Mucosa of descending colon (tissue), 3 donors: Measurements from ENCODE around the gene ERGIC1. TPM values are rescaled to one million over a fixed set of nuclear protein-coding genes. Genes with fewer than 3 reads are reported as not detected.

Source experiments
- ATAC-seq: fragments of 200-7000 bp; cut with Tn5 transposase; one replicate; pipeline ENCODE4 v1.9.1; 2020; ENCODE audit warnings: mild to moderate bottlenecking, moderate library complexity
- DNase-seq, 3 donors: peaks; one replicate each; pipeline ENCODE4 v3.0.0-alpha.2; 2020
- H3K36me3 ChIP-seq: fragments of 200-600 bp; one replicate; pipeline ENCODE4 v1.8.0; 2021; ENCODE audit warnings: low read depth, mild to moderate bottlenecking
- H3K4me1 ChIP-seq: fragments of 200-600 bp; one replicate; pipeline ENCODE4 v1.8.0; 2021; ENCODE audit warnings: low read depth, mild to moderate bottlenecking
- H3K4me3 ChIP-seq: fragments of 200-600 bp; one replicate; pipeline ENCODE4 v1.8.0; 2021; ENCODE audit warnings: mild to moderate bottlenecking
- H3K9me3 ChIP-seq: fragments of 200-600 bp; one replicate; pipeline ENCODE4 v1.8.0; 2021; ENCODE audit warnings: mild to moderate bottlenecking
- CTCF ChIP-seq: fragments of 200-600 bp; IDR thresholded peaks from one replicate; pipeline ENCODE4 v1.8.0; 2022; ENCODE audit warnings: antibody characterized with exemption, mild to moderate bottlenecking
- intact Hi-C, 2 donors: fragments of 100-400 bp; cut with DNase I in 1 of 2; cut with micrococcal nuclease in 1 of 2; formaldehyde crosslinking; loops; one replicate each; pipeline versions ENCODE4 v1.11.0 to v1.11.1; 2022; cut with DNase I, micrococcal nuclease
- total RNA-seq, 3 donors: library from RNA; stranded (reverse); fragmentation: NEBNext Ultra II Directional in 2 of 3; extraction: Animal tissue kit (Norgen Biotek cat#: 25700) in 2 of 3; gene quantifications; one replicate each; pipeline versions ENCODE4 v1.2.1 to v1.2.4, GENCODE V29; 2021 to 2023
- donor health status: DM: no; HTN: no; CAD: no; lungs with moderate emphysema.
- donor health status: DM: no; HTN: no; CAD: no.
- donor health status: DM: no; HTN: yes; CAD: no.

ERGIC1 gene
- total RNA-seq, 3 donors from 2014 or later = 153 to 222 (median 199) TPM

DNA sequence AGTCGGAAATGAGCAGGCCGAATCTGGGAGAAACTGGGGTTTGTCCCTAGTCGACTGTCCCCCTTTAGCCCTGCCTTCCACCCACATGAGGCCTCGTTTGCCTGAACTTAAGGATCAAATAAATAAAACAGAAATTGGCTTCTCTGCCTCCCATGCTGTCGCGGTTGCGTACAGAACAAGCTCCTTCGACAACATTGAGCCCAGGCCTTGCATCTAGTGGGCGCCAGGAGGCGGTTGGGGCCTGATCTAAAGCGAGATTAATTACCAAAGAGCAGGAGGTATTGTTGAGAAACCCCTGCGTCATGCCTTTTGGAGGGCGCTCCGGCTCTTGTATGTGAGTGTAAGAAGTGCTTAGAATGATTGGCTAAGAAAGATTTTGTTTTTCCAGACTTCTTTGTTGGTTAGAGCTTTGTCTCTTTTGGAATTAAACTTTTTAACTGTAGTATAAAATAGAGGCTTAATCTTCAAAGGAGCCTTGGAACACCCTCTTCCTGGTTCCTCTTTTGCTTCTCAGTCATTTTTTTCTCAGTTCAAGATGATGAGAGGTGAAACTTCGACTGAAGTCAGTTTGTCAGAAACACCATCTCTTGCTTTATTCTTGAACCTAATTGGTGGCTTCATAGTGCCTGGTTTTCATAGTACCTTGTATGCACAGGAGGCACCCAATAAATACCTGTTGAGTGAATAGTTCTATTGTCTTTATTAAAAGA lies 150.3 kb downstream of the ERGIC1 start:
- peak; percentile 71 to 77 (median 72) for DNase-seq
- H3K9me3 ChIP-seq = no peaks in the 10 kb centered on the region
- intact Hi-C loops = no loop called here
- H3K36me3 ChIP-seq = no peaks in the 10 kb centered on the region
- H3K4me3 ChIP-seq = peak overlapping the region; percentile 88
- peak; percentile 17 for TF ChIP-seq CTCF
- ATAC-seq = peak; percentile 74
- H3K4me1 ChIP-seq = peaks cover 12% of the 10 kb centered on the region

DNA sequence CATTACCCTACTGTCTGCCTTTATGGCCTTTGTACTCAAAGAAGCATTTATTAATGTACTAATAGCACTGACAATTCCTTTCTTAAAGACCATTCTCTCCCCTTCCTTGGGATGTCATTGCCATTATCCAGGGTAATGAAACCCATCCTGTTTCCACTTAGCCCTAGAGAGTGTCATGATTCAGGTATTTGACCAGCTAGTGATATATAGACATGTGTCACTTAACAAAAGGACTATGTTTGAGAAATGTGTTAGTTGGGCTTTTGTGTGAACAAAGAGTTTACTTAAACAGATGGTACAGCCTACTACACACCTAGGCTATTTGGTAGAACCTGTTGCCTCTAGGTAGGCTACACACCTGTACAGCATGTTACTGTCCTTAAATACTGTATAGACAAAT lies 151.5 kb downstream of the ERGIC1 start:
- Histone ChIP-seq H3K4me1 (peaks cover 12% of the 10 kb centered on the region), H3K9me3 (no peaks in the 10 kb centered on the region), H3K4me3 (no peak overlapping the region), H3K36me3 (no peaks in the 10 kb centered on the region)
- intact Hi-C loops = no loop called here
- no peak for TF ChIP-seq CTCF
- DNase-seq (no peak), ATAC-seq (no peak)

DNA sequence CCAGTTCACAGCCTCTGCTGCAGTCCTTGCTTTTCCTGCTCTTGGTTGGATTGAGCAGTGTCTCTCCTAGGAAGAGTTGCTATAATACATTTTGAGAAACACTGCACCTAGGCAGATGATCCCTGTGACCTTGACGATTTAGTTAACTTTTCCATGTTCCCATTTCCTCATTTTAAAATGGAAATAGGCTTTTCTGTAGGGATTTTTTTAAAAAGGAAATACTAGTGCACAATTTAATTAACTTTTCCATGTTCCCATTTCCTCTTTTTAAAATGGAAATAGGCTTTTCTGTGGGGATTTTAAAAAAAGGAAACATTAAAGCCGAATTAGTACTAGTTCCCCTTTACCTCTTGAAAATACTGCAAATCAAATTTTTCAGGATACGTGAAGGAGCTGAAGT lies 154.2 kb downstream of the ERGIC1 start:
- Histone ChIP-seq H3K4me1 (peaks cover 6% of the 10 kb centered on the region), H3K36me3 (no peaks in the 10 kb centered on the region), H3K9me3 (no peaks in the 10 kb centered on the region), H3K4me3 (no peak overlapping the region)
- TF ChIP-seq CTCF = no peak
- intact Hi-C loops = no loop called here
- no peak for ATAC-seq
- no peak for DNase-seq

- H3K4me1 ChIP-seq = no peaks in the 10 kb centered on the region
- intact Hi-C loops = no loop called here
Observed at GRCh38 chr5:172990776-172991175, 156.7 kb downstream of the ERGIC1 start.

DNA sequence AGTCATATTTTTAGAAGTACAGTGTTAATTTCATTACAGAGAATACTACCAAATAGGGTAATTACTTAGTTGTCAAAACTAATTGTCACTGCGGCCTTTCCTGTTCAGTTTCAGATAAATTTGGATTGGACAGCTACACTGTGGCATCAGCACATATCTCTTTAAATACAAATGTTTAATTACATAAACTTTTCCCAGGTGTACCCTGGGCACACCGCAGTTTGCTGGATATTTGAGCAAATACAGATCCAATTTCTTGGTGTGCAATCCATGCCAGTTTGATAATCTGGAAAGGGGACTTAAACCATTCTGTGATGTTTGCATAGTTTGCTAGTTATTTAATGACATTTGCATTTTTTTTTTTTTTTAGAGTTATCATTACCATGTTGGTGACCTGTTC lies 160.4 kb downstream of the ERGIC1 start:
- no peaks in the 10 kb centered on the region for H3K9me3 ChIP-seq
- H3K4me1 ChIP-seq = peaks cover 5% of the 10 kb centered on the region
- no peak for TF ChIP-seq CTCF
- no peak overlapping the region for H3K4me3 ChIP-seq
- H3K36me3 ChIP-seq = no peaks in the 10 kb centered on the region
- ATAC-seq = no peak
- intact Hi-C loops = no loop called here
- no peak for DNase-seq

More at GRCh38 chr5:172990776-172991175, 156.7 kb downstream of the ERGIC1 start:
- no peaks in the 10 kb centered on the region for H3K36me3 ChIP-seq
- H3K4me3 ChIP-seq = no peak overlapping the region
- ATAC-seq = no peak
- no peak for TF ChIP-seq CTCF
- H3K9me3 ChIP-seq = no peaks in the 10 kb centered on the region
- no peak for DNase-seq
